ENCODE measurements around the gene IL1B.

DNA sequence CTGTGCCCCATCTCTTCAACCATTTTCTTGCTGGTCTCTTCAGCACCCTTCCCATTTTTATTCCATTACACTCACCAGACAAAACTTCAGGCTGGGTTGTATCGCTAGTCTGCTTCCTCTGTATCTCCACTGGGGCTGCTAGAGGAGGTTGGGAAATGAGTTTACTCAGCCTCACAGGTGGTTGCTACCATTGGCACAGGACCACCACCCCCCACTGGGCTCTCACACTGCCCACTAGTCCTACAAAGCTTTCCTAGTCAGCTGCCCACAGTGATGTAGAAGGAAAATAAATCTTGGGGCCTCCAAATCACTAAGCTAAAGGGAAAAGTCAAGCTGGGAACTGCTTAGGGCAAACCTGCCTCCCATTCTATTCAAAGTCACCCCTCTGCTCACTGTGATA, 12.3 kb upstream of the IL1B start:
- TF ChIP-seq, protein P1, sequence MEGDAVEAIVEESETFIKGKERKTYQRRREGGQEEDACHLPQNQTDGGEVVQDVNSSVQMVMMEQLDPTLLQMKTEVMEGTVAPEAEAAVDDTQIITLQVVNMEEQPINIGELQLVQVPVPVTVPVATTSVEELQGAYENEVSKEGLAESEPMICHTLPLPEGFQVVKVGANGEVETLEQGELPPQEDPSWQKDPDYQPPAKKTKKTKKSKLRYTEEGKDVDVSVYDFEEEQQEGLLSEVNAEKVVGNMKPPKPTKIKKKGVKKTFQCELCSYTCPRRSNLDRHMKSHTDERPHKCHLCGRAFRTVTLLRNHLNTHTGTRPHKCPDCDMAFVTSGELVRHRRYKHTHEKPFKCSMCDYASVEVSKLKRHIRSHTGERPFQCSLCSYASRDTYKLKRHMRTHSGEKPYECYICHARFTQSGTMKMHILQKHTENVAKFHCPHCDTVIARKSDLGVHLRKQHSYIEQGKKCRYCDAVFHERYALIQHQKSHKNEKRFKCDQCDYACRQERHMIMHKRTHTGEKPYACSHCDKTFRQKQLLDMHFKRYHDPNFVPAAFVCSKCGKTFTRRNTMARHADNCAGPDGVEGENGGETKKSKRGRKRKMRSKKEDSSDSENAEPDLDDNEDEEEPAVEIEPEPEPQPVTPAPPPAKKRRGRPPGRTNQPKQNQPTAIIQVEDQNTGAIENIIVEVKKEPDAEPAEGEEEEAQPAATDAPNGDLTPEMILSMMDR (IDR thresholded peaks at IDR 0.05): no peak
- no peak for TF ChIP-seq POLR2A (IDR thresholded peaks at IDR 0.05)
